ENCODE data around the gene ADGRG1.

DNA sequence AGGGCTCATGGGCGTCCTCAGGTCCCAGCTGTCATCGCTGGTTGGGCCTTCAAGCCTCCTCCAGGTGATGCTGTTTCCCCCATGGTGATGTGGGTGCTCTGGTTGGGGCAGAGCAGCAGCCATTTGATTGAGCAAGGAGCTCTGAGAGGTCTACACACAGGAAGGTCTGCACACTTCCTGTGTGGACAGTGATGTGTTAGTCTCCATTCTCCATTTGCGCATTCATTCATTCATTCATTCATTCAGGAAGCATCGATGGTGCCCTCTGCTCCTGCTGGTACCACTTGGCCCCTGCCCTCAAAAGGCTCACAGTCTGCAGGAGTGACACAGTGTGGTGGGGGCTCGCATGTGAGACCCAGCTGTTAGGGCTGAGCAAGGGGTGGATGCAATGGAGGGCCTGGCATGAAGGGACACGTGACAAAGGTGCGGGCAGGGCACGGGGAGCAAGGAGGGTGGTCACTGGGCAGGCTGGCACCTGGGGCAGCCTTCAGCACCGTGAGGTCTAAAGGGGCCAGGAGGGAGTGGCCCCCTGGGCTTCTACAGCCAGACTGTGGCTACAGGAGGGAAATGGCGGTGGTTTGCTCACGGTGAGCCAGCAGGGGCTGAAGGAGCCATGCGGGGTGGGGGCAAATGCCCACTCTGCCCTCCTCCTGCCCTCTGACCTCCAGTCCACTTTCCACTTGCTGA lies 41.2 kb downstream of the ADGRG1 start:
- TF ChIP-seq, protein P1, sequence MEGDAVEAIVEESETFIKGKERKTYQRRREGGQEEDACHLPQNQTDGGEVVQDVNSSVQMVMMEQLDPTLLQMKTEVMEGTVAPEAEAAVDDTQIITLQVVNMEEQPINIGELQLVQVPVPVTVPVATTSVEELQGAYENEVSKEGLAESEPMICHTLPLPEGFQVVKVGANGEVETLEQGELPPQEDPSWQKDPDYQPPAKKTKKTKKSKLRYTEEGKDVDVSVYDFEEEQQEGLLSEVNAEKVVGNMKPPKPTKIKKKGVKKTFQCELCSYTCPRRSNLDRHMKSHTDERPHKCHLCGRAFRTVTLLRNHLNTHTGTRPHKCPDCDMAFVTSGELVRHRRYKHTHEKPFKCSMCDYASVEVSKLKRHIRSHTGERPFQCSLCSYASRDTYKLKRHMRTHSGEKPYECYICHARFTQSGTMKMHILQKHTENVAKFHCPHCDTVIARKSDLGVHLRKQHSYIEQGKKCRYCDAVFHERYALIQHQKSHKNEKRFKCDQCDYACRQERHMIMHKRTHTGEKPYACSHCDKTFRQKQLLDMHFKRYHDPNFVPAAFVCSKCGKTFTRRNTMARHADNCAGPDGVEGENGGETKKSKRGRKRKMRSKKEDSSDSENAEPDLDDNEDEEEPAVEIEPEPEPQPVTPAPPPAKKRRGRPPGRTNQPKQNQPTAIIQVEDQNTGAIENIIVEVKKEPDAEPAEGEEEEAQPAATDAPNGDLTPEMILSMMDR (IDR thresholded peaks at IDR 0.05), result no peak
- TF ChIP-seq POLR2A (IDR thresholded peaks at IDR 0.05), result no peak
- TF ChIP-seq POLR2AphosphoS5 (IDR thresholded peaks at IDR 0.05), result no peak

All from transverse colon (tissue), 4 donors.